Activated CD4-positive, alpha-beta T cell treated with anti-CD3 and anti-CD28 coated beads, Interleukin-2, amount 50 U/mL, for 48 hours (primary cell): Measurements from ENCODE around the gene PARVA.

Source experiments
- DNase-seq, 2 experiments: peaks; one replicate each; pipeline ENCODE4 v3.0.0-alpha.2; 2020

Gene PARVA

GRCh38 chr11:12461516-12461915 is 84.1 kb downstream of the PARVA start:
- no peak for DNase-seq

- DNase-seq, result no peak
These were observed 86.9 kb downstream of the PARVA start for GRCh38 chr11:12464303-12464702.

DNA sequence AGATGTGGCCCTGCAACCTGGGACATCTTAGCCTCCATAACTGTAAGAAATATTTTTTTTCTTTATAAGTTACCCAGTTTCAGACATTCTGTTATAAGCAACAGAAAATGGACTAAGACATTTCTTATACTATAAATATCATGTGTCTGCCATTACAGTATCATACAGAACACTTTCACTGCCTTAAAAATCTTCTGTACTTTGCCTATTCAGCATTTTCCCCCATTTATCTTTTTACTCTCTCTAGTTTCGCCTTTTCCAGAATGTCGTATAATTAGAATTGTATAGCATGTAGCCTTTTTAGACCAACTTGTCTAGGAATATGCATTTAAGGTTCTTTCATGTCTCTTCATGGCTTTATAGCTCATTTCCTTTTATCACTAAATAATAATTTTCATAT is 88.0 kb downstream of the PARVA start:
- DNase-seq, result no peak

- no peak for DNase-seq
These were observed 90.2 kb downstream of the PARVA start for GRCh38 chr11:12467610-12468009.

GRCh38 chr11:12469451-12469850 is 92.1 kb downstream of the PARVA start:
- no peak for DNase-seq

DNA sequence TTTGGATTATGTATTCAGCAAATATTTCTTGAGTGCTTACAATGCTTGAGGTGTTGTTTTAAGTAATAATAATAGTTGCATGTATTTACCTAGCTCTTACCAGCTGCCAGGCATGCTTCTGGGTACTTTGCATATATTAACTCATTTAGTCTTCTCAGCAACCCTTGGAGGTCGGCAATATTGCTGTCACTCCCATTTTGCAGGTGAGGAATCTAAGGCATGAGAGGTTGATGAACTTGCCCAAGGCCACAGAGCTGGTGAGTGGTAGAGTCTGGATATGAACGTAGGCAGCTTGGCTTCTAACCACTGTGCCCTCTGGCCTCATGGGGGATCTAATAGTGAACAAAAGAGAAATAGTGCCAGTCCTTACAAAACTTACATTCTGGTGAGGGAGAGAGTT is 92.9 kb downstream of the PARVA start:
- DNase-seq, result no peak

DNA sequence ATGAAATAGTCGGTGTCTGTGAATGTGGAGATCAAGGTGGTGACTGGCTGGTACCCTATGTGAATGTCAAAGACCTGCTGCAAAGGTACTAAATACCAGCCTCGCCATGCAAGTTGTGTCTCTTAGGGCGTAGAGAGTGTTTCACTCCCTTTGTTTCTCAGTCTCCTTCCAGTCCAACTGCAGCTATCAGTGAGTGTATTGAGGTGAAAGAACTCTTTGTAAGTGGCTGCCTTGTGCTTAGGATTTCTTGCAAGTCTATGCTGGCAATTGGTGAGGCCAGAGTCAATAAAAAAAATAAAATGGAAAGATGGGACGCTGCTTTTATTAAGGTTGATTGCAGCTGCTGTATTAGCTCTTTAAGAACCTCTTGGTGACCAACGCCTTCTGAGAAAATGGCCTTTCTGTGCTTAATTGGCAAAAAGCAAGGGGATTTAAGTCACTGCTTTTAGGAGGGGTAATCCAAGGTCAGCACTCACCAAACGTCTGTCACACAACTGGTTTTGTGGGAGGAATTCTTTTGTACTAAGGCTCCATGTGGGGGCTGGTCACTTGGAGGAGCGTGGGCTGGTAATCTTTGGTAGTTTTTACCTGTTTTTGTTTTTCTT is 95.1 kb downstream of the PARVA start:
- DNase-seq, result no peak

DNA sequence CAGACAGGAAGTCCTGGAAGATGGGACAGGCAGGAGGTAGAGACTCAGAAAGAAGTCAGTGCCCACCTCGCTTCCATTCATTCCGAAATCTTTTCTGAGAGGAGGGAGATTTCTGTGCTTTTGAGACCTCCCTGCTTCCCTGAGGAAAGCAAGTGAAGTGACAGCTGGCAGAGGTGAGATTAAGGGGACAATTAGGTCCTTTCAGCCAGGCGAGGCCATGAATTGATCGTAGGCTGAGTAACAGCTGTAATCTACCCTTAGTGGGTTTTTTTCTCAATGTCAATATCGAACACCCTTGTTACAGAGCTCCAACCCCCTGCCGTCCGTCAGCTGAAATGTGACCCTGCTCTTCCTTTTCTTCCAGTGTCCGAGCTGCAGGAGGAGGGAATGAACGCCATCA is 96.0 kb downstream of the PARVA start:
- no peak for DNase-seq

DNA sequence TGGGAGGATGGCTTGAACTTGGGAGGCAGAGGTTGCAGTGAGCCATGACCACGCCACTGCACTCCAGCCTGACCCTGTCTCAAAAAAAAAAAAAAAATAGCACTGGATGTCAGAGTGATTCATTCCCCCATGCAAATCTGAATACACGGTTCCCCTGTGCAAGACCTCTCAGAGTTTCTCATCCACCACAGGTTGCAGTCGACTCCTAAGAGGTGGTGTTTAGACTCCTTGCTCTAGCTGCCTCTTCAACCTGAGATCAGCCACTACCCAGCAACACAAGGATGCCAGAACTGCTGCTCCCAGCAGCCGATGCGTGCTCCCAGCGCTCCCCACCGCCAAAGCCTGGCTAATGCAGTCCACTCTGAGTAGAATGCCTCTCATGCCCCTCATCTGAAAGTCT is 97.5 kb downstream of the PARVA start:
- no peak for DNase-seq

DNA sequence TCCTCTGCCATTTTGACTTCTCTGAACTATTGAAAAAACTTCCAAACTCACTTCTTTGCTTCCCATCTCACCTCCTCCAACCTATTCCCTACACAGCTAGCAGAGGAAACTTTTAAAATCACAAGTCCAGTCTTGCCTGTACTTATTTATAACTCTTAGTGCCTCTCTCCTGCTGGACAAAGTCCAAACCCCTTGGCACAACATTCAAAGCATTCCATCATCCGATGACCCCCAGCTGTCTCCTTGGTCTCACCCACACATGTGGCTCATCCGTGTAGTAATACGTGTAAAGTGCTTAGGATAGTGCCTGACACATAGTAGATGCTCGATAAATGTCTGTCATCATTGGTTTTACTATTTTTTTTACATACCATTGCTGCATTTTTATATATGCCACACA is 101.4 kb downstream of the PARVA start:
- DNase-seq, result no peak

GRCh38 chr11:12480401-12480800 is 103.0 kb downstream of the PARVA start:
- no peak for DNase-seq

- no peak for DNase-seq
These were observed 105.5 kb downstream of the PARVA start for GRCh38 chr11:12482839-12483238.

- no peak for DNase-seq
These were observed 106.2 kb downstream of the PARVA start for GRCh38 chr11:12483604-12484003.

- no peak for DNase-seq
These were observed 108.0 kb downstream of the PARVA start for GRCh38 chr11:12485328-12485727.

- DNase-seq, result no peak
These were observed 111.9 kb downstream of the PARVA start for GRCh38 chr11:12489246-12489772.

DNA sequence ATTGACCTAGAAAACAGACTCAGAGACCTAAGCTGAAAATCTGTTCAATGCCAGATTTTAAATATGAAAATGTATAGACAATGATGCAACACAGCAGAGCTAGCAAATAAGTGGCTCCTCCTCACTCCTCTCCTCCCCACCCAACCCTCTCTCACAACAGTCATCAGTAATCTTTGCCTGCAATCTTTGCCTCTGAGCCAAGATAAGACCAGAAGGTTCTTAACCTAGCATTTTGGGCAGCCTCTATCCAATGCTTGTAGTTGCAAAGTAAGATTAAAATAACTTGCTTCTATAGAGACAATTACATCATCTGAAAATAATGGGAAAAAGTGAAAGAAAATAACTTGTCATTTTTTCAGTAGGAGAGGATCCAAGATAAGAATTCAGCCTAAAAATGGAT is 117.3 kb downstream of the PARVA start:
- no peak for DNase-seq

DNA sequence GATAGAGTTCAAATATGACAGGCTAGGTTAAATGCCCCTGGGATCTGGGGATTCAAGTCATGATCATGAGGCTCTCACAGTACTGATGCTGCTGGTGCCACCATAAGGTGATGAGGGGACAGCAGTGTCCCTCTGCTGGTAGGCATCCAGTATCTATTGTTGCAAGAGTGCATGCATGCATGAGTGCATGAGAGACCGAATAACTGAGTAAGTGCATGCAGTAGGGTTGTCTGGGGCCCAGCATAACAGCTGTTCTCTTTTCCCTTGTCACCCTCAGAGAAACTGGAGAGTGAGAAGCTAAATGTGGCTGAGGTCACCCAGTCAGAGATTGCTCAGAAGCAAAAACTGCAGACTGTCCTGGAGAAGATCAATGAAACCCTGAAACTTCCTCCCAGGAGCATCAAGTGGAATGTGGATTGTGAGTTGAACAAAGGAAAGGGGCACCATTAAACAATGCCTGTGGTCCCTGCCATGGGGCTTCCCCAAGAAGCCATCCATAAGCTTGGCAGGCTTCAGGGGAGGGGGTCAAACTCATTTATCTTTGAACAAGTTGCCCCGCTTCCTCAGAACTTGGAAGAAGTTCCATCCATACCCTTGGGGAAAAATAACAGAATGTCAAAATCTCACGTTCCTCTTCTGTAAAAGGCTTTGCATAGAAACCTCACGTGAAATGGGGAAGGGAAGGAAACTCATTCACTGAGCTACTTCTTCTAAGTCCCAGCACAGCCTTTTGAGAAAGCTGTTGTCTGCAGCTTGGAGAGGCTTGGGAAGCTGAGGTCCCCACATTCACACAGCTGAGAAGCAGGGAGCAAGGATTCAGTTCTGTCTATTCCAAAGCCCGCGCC is 119.0 kb downstream of the PARVA start:
- no peak for DNase-seq

DNA sequence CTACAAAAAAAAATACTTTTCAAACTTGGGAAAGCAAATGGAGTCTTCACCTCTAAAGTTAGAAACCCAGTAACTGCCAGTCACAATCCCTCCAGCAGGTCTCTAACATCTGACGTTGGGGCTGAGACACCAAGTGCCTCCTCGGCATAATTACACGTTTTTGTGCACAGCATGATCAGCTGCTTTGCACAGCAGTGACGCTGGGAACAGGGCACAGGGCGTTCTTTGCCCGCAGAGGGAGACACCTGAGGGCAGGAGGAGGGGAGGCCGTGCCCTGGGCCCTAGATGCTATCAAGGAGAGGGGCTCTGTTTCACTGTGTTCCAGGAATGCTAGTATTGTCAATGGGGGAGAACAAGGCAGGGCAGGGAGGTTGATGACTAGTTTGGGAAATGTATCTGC is 120.1 kb downstream of the PARVA start:
- DNase-seq, result no peak

DNA sequence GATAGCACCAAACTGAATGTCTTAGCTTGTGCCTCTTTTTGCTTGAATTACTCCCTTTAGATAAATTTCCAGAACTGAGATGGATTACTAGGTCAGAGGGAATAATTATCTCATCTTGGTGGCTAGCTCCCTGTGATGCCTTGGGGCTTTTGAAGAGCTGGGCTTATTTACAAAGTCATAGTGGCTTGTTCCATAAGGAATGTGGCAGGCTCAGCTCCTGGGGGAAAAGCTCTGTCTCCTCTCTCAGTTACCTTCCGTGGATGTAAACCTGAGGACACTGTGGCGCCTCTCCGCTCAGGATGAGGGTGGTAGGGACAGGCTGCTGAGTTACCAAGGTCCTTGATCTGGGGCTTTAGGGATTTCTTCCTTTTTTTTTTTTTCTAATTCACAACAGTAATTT is 121.7 kb downstream of the PARVA start:
- no peak for DNase-seq

DNA sequence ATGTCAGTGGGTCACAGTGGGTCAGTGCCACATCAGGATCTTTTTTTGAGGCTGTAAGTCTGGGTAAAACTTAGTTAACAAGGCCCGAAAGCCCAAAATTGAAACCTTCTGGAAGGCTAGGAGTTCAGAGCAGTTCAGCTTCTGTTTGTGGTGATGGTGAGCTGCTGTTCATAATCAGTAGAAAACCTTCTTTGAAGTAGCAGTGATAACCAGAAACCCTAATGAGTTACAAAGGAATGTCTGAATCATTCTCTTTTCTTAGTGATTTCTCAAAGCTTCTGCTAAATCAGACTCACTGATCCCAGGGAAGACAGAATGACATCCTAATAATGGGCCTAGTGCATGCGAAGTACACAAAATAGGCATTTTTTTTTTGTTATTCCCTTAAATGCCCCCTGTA is 124.7 kb downstream of the PARVA start:
- no peak for DNase-seq

GRCh38 chr11:12503039-12503484 is 125.7 kb downstream of the PARVA start:
- DNase-seq, result no peak

DNA sequence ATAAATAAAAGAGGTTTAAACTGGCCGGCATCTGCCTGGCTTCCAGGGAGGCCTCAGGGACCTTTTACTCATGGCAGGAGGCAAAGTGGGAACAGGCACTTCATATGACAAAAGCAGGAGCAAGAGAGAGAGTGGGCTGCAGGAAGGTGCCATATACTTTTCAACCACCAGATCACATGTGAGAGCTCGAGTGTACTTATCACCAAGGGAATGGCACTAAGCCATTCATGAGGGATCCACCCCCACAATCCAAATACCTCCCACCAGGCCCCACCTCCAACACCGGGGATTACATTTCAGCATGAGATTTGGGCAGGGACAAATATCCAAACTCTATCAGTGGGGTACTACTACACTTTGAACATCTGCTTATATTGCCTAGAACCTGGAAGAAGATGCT is 126.5 kb downstream of the PARVA start:
- no peak for DNase-seq

DNA sequence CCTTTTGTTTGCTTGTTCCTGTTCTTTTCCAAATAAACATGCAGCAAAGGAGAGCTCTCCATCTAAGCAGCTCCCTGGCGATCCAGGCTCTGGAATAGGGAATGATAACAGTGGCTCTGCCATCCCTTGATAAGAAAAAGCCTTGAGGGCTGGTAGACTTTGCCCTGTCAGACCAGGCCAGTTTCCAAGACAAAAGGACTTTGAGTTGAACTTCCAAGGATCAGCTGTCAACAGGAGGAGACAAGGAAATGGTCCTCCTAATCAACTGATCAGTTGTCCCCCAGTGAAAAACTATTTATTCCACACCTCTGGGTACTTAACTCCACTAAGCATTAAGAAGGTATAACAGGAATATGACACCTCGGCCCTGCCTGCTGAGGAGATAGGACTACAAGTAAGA is 127.8 kb downstream of the PARVA start:
- DNase-seq, result no peak

GRCh38 chr11:12506404-12506921 is 129.1 kb downstream of the PARVA start:
- no peak for DNase-seq
